ENCODE data around the gene HMCN2.
"Not testable (repeated sequence)": the region's sequence is repeated elsewhere in the genome, so short reads cannot be mapped to it uniquely, and the experiment has no call there.

HMCN2 gene

DNA sequence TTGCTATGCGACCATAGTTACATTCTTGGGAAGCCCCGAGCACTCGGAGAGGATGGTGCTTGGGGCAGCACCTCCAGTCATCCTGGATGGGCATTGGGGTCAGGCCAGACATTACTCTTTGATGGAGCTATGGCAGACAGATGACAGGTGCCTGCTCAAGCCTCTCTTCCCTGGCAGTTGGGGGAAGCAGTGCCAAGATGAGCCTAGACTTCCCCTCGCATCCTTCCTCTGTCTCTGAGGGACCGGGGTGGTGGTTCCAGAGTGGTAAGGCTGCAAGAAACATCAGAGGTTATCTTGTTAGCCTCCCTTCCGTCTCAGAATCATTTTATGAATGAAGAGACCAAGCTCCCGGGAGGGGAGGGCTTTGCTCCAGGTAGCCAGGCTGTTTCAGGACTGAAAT lies 2.8 kb upstream of the HMCN2 start:
- DNase-seq (ENCODE audit: low read depth in 2 of 2), result no peak

DNA sequence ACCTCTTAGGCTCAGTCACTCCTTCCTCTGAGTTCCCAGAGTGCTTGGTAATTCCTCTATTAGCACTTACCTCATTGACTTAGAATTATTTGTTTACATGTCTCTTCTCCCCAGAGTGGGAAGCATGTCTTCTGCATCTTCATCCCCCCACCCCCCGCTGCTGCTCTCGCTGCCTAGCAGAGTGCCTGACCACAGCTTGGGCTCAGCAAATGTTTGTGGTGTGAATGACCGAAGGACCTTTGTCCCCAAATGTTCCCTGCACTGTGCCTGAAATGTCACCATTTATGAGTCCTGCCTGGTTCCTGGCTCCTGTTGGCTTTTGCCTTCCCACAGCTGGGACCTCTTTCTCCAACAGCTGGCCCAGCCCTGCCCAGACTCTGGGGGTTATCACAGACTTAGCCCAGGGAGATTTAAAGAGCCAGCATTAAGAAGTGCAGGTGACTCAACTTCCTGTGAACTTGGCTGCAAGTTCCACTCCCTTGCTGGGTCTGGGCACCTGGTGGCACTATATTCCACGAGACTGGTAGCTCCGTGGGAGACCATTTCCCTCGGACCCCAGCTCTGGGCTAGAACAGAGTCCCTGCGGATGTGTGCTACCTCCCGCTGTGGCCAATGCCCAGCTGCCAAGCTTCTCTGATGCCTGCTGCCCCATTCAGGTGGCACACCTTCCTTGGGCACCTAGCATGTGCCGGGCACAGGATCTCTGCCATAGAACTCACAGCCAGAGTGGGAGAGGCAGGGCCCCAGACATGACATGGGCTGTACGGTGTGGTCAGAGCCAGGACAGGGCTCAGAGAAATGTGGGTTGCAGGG lies 1.8 kb upstream of the HMCN2 start:
- DNase-seq (ENCODE audit: low read depth in 2 of 2), result no peak

DNA sequence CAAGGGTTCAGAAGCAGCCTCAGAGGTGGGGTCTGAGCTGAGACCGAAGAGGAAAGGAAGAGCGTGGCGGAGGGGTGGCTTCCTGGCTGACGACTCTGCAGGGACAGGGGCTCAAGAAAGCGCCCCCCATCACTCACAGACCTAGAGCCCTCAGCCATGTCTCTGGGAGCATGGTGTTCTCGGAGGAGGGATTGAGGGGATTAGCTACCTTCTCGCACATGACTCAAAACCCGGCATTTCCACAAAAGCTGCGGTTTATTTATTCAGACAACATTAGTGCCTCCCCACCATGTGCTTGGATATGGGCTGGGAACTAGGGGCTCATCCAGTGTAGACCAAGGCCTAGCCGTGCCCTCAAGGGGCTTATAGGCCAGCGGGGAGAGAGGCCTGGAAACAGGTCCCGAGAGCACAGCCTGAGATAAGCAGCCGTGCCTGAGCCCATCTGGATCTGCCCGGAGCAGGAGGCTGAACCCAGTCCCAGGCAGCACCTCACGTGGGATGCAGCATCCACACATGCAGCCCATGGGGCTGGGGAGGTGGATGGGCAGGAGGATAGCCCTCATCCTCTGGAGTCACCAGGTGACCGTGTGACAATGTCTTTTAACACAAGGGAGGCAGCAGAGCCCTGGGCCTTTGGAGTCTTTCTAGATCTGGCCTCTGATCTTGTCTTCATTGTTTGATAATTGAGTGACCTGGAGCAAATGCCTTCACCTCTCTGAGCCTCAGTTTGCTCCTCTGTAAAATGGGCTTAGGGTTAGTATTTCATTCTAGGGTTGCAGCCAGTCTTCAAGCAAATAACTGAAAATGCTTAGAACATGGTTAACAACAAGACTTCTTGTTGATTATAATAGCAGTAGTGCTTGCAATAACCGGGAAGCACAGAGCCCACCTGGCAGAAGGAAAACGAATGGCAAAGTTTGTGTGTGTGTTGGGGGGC lies 878 bp upstream of the HMCN2 start:
- no peak for DNase-seq (ENCODE audit: low read depth in 2 of 2)

DNA sequence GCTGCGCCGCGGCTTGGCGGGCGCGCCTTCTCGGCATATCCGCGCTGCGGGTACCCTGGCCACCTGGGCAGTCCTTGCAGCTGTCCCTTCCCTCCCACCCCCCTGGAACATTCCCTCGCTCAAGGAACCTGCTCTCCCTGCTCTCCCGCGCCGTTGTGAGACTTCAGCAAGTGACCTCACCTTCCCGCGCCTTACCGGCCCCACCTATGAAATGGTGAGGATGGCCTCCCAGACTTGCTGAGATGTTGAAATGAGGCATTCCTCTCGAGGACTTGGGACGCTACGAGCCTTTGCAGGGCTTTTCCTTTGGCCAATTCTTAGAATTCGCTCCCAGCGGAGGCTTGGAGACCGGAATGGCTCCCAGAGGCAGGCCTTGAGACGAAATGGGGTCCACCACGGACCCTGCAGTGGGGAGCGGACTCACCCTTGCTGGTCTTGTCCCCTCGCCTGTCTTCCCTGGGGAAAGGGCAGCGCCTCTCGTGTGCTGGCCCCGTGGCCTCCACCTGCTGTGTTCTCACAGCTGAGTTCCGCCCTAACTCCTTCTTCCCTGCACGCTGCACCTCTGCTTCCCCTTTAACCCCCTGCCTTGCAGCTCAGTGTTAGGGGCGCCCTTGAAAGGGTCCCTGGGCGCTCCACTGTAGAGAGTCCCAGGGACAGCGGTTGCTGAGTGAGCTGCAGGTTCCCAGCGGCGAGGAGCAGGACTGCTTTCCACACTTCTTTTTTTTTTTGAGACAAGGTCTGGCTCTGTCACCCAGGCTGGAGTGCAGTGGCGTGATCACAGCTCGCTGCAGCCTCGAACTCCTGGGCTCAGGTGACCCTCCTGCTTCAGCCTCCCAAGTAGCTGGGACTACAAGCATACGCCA lies 907 bp downstream of the HMCN2 start:
- DNase-seq (ENCODE audit: low read depth in 2 of 2), result no peak

DNA sequence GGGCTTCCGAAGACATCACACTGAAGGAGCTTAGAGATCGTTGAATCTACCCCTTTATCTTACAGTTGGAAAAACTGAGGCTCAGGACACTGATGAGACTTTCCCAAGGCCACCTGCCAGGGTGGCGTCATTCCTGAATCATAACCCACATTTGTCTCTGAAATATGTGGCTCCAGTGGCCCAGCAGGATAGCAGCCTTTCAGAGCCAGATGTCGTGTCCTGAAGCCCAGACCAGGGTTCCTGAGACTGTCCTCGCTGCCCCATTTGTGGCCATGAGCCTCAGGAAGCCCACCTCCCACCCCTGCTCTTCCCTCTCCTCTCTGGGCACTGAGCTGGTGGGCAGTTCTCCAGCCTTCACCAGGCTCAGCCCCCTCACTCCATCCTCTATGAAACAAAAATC lies 2.4 kb downstream of the HMCN2 start:
- DNase-seq (ENCODE audit: low read depth in 2 of 2), result no peak

DNA sequence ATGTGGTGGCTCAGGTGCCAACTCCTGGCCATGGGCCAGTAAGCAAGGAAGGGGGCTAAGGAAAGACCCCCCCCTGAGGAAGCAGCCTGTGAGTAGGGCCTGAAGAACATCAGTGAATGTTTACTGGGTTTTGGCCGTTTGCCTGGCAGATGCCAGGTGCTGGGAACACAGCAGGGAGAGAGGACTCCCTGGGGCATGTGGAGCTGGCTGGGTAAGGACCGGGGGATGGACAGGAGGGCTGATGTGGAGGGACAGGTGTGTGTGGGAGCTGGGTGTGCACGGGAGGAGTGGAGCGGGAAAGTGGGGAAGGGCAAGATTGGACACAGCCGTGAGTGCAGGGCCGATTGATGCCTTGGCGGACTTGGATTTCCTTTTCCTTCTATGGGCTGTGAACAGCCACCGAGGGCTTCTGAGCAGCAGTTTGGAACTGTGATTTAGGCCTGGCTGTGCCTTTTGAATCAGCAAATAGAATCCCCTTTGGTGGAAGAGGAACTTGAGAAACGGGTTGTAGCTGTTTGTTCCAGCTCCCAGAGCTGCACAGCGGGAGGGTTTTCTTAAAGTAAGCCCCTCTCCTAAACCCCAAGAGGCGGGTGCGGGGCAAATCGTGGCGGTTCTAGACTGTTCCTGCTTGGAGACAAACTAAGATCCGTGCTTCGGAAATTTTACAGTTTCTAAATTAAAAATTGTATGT lies 3.1 kb downstream of the HMCN2 start:
- no peak for DNase-seq (ENCODE audit: low read depth in 2 of 2)

DNA sequence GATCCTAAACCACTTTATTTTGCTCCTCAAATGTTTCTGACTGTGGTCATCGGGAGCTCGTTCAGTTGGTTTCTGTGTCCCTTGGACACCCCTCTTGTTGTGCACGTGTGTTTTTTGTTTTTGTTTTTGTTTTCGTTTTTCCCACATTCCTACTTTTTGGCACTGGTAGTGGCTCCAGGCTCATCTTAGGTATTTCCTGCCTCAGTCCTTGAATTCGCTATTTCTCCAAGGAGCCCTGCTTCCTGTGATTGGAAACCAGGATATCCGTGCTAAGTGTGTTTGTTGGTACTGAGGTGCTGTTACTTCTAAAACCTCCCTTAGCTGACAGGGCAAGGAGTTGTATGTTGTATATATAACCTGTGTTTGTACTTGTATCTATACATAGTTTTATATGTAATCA lies 5.9 kb downstream of the HMCN2 start:
- no peak for DNase-seq (ENCODE audit: low read depth in 2 of 2)

DNA sequence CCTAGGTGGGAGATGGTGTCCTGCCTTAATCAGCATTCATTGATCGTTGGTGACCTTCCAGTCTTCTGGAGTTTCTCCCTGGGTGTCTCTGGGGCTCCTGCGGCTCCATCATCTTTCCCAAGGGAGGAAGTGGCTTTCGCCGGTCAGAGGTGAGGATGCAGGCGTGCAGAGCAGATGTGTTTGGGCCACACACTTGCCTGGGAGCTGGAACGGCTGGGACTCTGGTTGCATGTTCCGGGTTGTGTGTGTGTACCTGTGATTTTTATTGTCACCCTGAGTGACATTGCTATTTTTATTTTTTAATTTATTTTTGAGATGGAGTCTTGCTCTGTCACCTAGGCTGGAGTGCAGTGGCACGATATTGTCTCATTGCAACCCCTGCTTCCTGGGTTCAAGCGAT lies 9.6 kb downstream of the HMCN2 start:
- no peak for DNase-seq (ENCODE audit: low read depth in 2 of 2)

DNA sequence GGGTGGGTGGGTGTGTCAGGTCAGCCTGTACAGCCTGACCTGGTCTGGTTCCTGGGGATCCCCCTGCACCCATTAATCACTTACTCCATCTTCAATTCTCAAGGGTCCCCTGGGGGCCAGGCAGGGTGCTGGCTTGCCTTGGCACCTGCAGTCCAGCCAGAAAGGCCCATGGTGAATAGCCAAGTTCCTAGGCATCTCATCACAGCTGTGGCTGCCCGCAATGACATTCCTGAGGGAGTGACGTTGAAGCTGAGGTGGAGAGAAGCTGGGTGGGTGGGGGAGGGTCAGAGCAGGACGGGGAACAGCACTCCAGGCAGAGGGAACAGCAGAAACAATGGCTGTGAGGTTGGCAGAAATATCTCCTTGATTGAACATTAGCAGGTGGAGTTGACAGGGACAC lies 10.6 kb downstream of the HMCN2 start:
- no peak for DNase-seq (ENCODE audit: low read depth in 2 of 2)

DNA sequence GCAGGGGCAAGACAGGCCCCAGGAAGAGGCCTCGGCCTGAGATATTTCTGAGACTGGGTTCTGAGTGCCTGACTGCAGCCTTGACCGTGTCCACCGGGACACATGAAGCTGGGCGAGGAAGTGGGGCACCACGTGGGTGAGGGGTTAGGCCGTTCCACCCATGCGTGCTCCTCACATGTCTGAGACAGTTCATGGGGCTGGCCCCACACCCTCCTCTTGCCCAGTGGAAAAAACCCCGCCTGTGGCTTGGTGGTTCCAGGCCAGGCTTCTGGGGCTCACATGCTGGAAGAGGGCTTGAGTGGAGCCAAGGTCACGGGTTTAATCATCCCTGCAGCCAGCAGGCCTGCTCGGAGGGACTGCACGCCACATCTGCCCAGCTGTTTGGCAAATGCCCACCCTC lies 11.4 kb downstream of the HMCN2 start:
- no peak for DNase-seq (ENCODE audit: low read depth in 2 of 2)

DNA sequence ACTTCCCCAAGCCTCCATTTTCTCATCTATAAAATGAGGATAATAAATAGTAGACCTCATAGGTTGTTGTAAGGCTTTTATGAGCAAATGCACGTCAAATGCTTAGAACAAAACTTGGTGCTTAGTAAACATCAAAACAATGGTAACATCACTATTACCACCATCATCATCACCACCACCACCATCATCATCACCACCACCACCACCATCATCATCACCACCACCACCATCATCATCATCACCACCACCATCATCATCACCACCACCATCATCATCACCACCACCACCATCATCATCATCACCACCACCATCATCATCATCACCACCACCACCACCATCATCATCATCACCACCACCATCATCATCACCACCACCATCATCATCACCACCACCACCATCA lies 12.0 kb downstream of the HMCN2 start:
- not testable (repeated sequence) for DNase-seq (ENCODE audit: low read depth in 2 of 2)

DNA sequence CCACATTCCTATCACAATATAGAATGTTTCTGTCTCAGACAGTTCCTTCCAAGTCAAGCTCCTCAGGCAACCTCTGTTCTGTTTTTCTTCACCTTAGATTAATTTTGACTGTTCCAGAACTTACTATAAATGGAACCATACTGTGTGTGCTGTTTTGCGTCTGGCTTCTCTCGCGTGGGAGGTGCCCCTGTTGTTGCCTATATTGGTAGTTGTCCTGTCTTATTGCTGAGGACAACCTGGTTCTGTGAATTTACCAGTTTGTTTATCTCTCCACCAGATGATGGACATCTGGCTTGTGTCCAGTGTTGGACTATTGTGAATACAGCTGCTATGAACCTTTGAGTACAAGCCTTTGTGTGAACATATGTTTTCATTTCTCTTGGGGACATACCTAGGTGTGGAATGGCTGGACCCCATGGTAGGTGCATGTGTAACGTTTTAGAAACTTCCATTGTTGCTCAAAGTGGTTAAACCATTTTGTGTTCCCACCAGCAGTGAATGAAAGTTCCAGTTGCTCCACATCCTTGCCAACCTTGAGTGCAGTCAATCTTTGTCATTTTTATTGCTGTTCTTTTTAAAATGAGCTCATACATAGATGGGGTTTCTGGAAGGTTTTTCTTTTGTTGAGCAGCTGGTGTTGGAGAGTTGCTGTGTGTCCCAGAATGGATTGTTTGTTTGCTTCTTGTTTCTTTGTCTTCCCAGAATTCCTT lies 18.1 kb downstream of the HMCN2 start:
- DNase-seq (ENCODE audit: low read depth in 2 of 2), result no peak

DNA sequence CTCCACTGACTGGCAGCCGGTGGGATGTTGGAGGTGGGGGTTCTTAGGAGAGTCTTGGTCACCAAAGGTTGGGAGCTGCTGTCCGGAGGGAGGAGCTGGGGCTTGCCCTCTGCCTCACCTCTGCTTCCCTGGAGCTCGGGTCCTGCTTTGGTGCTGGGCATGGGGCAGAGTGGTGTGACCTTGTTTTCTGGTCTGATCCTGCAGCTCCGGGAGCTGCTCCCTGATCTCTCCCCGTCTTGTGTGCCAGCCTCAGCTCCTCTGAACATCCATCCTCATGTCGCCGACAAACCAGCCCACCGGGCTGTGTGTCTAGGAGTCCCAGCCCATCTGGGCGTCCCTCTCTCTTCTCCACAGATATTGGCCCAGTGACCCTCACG lies 18.7 kb downstream of the HMCN2 start:
- DNase-seq (ENCODE audit: low read depth in 2 of 2), result no peak

DNA sequence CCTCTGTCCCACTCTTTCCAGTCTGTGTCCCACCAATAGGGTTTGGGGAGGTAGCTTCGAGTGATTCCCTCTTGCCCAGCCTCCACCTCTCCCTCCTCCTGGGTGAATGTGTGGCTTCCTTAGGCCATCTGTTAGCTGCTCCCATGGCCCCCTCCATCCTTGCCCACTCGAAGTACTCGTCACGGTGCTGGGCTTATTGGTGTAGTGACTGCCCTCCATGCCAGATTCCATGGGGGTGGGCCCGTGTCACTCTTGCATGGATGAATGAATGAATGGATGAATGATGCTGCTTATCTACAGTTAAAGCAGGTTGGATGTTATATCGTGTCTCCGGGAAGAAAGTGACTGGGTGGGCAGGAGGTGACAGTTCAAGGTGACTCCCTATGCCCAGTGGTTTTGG lies 19.1 kb downstream of the HMCN2 start:
- DNase-seq (ENCODE audit: low read depth in 2 of 2), result no peak

DNA sequence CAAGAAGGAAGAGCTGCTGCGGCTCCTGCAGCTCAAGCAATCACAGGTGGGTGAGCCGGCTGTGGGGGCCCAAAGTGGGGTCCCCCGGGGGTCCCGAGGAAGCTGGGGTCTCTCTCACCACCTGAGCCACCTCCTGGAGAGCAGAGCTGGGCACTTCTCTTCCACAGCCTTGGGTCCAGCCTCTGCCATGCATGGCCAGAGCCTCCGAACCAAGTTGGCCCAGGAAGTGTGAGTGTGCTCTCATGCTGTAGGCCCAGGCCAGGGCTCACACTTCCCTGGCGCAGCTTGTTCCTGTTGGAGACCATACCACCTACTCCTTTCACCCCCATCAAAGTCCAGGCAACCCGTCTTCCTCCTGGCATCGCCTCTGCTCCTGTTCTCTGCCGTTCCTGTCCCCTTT lies 19.7 kb downstream of the HMCN2 start:
- DNase-seq (ENCODE audit: low read depth in 2 of 2), result no peak

DNA sequence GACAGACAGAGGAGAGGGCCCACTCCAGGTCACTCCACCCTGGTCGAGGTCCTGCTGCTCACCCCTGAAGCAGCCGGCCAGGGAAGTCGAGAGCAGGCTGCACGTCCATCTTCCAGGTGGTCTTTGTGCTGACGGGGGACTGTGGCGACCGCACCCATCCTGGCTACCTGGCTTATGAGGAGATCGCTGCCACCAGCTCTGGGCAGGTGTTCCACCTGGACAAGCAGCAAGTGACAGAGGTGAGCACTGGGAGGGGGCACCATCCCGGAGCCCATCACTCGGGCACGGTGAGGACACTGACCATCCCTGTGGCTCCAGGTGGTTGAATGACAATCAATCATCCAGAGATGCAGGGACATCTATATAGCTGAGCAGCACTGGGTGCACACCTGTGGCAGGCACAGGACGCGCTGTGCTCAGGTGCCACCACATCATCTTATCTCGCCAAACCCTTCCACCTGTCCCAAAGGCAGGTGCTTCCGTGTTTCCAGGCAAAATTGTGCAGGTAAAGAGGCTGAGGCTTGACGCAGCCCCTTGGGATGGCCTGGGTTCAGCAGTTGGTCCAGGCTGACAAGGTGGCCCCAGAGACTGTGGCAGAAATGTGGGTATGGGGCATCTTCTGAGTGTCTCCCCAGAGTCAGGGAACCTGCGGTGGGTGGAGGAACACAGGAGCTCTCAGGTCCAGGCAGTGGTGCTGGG lies 20.7 kb downstream of the HMCN2 start:
- DNase-seq (ENCODE audit: low read depth in 2 of 2), result no peak

DNA sequence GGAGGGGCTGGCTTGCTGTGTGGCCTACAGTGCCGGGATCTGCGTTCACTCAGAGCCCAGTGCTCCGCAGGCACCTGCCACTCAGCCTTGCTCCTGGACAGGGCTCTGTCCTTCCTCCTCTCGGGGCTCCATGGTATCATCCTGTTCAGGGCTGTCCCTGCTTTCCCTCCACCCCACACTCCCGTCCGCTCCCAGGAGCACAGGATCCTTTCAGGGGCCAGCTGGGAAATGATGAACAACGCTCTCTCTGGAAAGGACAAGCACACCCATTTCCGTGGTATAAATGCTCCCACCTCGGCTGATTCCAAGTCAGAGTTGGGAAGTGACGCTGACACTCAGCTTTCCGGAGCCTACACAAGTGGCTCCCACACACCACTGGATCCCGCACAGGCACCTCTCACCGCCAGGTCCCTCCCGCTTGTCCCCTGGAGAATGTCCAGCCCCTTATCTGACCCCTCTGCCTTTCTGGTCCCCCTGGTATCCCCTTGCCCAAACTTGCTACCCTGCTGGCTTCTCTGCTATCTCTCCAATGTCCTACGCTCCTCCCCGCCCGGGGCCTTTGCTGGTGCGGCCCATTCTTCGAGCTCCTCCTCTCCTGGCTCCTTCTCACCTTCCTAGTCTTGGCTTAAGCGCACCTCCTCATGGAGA lies 21.3 kb downstream of the HMCN2 start:
- no peak for DNase-seq (ENCODE audit: low read depth in 2 of 2)

DNA sequence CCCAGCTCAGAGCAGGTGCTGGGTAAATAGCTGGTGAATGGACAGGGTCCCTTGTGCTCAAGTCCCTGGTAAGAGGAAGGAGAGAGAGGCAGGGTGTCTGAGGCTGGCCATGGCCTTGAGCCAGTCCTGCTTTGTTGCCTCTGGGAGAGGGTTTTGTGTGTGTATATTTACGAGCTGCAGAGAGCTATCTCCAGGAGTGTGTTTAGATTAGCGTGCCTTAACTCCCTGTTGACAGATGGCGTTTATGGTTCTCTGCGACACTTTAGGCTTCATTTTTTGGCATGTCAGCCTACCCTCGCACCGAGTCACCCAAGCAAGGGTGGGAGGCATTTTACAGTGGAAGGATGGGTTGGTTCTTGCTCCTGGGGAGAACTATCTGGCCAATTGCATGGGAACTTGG lies 22.2 kb downstream of the HMCN2 start:
- no peak for DNase-seq (ENCODE audit: low read depth in 2 of 2)

DNA sequence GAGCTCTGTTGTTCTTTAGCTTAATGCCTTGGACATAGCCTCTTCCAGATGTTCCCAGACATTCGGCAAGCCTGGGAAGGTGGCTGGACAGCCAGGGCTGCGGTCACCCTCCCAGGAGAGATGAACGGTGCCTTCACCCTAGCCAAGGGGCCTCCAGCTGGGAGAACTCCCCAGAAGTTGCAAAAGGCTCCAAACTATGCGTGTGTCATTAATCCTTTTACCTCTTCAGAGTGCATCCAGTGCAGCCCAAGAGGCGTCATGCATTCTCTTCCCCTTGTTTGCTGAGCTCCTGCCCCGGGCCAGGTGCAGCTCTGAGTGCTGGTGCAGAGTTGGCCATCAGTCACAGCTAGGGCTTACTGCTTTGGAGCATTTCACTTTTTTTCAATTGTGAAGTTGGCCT lies 22.8 kb downstream of the HMCN2 start:
- no peak for DNase-seq (ENCODE audit: low read depth in 2 of 2)
